Suprapubic skin (tissue), 4 donors: ENCODE results near the gene DNMT3A.

ENCODE experiments used
- CTCF ChIP-seq, 2 donors: fragments of 200-600 bp in 1 of 2; fragments of 450-650 bp in 1 of 2; sonication (generic) in 1 of 2; IDR thresholded peaks; one replicate each; pipeline ENCODE4 v1.5.1; 2016 to 2019; ENCODE audit warnings: antibody characterized with exemption in 2 of 2, mild to moderate bottlenecking in 1 of 2, moderate library complexity in 1 of 2
- EP300 ChIP-seq: sonication (generic); formaldehyde crosslinking; IDR thresholded peaks from one replicate; pipeline ENCODE4 v1.6.1; 2017; ENCODE audit warnings: antibody characterized with exemption
- POLR2A ChIP-seq, 2 donors: fragments of 450-650 bp; IDR thresholded peaks; one replicate each; pipeline ENCODE4 v1.6.1; 2017; ENCODE audit warnings: antibody characterized with exemption in 2 of 2, mild to moderate bottlenecking in 2 of 2, moderate library complexity in 2 of 2
- POLR2AphosphoS5 ChIP-seq, 3 donors: sonication (generic); formaldehyde crosslinking; IDR thresholded peaks; one replicate each; pipeline ENCODE4 v1.6.1; 2017; ENCODE audit warnings: antibody characterized with exemption in 3 of 3

DNA sequence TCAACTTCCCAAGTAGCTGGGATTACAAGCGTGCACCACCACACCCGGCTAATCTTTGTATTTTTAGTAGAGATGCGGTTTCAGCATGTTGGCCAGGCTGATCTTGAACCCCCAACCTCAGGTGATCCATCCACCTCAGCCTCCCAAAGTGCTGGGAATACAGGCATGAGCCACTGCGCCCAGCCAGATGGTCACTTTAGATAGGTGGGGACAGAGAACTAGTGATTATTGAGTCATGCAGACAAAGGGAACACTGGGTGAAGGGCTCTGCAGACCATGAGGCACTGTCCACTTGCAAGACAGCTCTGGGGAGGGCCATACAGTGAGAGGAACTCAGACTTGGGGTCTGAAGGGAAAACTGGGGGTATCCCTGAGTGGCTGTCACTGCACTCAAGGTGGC is 114.9 kb downstream of the DNMT3A start:
- no peak for TF ChIP-seq EP300
- no peak for TF ChIP-seq POLR2A (IDR thresholded peaks at IDR 0.05)
- no peak for TF ChIP-seq CTCF (IDR thresholded peaks at IDR 0.05)
- no peak for TF ChIP-seq POLR2AphosphoS5 (IDR thresholded peaks at IDR 0.05)
